ENCODE measurements around the gene MLXIPL.
A peak's percentile ranks its signal among the peaks of the same experiment; 100 is the strongest.

MLXIPL gene

DNA sequence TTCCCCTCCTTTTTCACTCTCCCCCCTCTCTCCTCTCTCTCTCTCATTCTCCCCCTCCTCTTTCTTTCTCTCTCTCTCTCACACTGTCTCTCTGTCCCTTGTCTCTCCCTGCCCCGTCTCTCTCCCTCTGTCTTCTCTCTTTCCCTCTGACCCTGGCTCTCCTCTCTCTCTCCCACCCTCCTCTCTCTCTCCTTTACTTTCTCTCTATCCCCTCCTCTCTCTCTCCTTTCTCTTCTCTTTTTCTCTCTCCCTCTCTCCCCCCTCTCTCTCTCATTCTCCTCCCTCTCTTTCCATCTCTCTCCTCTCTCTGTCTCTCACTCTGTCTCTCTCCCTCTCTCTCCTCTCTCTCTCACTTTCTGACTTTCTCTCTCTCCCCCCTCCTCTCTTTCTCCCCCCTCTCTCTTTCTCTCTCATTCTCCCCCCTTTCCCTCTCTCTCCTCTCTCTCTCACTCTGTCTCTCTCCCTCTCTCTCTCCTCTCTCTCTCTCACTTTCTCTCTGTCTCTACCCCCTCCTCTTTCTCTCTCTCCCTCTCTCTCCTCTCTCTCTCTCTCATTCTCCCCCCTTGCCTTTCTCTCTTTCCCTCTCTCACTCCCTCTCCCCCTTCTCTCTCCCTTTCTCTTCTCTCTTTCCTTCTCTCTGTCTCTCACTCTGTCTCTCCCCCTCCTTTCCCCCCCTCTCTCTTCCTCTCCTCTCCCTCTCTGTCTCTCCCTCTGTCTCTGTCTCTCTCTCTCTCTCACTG, 24.4 kb upstream of the MLXIPL start:
- DNase-seq (ENCODE audit: low read depth, low spot score): no peak
- no peak overlapping the region for H3K9ac ChIP-seq (ENCODE audit: insufficient read length)
- no peak for TF ChIP-seq POLR2AphosphoS5 (IDR thresholded peaks at IDR 0.05; ENCODE audit: borderline replicate concordance, low read depth, low read length)
- no peak for TF ChIP-seq EZH2 (IDR thresholded peaks at IDR 0.05)
- TF ChIP-seq FOXP2 (optimal IDR thresholded peaks at IDR 0.05; ENCODE audit: control extremely low read depth, extremely low read length, insufficient read depth): no peak
- H3K9me3 ChIP-seq (ENCODE audit: low read depth, low read length): no peaks in the 10 kb centered on the region
- no peak overlapping the region for H3K27ac ChIP-seq
- H3K36me3 ChIP-seq (ENCODE audit: insufficient read depth, low read length): no peaks in the 10 kb centered on the region
- H3K4me3 ChIP-seq: peak overlapping the region; percentile 69; the same call in 1 of the 2 replicates

DNA sequence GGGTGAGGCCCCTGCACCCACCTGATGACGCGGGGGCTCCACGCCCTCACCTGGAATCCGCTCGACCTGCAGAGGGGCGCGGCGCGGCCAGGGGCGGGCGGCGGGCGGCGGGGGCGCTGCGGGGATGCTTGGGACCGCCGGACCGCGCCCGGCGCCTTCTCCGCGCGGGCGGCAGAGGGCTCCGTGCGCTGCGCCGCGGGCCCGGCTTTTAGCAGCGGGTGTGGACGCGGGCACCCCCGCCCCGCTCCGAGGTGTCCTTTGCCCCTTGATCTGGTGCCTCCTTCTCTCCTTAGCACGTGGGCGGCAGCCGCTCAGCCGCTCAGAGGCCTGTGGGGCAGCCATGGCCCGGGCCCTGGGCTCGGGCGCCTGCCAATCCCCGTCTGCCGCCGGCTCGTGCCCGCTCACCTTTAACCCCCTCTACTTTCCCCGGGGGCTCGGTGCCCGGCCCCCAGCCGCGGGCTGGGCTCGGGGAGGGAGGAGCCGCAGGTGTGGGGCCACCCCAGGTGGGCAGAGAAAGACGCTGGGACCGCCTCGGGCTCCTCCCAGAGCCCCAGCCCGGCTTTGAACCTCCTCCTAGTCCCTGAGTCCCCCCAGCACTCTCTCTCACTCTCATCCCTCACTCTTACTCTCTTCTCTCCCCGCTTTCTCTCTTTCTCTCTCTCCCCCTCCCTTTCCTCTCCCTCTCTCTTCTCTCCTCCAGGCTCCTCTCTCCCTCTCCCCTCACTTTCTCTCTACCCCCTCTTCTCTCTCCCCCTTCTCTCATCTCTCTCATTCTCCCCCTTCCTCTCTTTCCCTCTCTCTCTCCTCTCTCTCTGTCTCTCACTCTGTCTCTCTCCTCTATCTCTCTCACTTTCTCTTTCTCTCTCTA, 23.6 kb upstream of the MLXIPL start:
- H3K9ac ChIP-seq (ENCODE audit: insufficient read length): peak overlapping the region; percentile 32
- no peak overlapping the region for H3K27ac ChIP-seq
- no peaks in the 10 kb centered on the region for H3K9me3 ChIP-seq (ENCODE audit: low read depth, low read length)
- no peaks in the 10 kb centered on the region for H3K36me3 ChIP-seq (ENCODE audit: insufficient read depth, low read length)
- TF ChIP-seq EZH2 (IDR thresholded peaks at IDR 0.05): no peak
- DNase-seq (ENCODE audit: low read depth, low spot score): no peak
- H3K4me3 ChIP-seq: peak overlapping the region; percentile 69

DNA sequence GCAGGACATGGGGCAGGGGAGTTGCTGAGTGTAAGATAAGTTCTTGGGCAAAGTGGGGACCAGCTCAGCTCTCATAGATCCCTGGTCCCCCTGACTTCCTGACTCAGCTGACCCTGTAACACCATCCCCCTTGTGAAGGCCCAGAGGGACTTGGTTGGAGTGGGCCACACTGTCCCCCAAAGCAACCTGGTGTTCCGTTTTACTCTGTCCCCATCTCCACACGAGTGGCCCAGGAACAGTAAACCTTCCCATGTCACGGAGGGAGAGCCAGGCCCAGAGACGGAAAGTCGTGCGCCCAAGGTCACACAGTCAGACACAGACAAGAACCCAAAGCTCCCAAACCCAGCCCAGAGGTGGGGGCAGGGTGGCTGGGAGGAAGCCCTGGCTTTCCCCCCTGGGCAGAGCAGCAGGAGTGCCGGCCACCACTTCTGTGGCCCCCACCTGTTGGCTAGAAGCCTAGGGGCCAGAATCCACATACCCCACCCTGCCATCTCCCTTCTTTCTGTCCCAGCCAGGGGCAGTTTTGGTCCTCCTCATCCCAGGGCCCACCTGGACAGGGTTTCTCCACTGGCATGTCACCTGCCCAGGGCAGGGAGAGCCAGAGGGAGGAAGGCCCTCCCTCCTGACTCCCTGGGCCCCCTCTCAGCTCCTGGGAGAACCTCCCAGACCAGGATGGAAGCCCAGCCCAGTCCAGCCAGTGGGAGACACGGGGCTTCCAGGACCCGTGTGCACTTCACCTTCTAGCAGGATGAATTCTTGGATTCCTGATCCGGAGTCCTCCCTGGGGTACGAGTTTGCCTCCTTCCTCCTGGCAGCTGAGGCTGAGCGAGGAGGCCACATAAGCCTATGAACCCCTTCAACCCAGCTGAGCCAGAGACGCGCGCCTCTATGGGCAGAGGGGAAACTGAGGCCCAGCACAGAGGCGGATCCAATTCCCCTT, 22.7 kb upstream of the MLXIPL start:
- Histone ChIP-seq H3K27ac (no peak overlapping the region), H3K36me3 (ENCODE audit: insufficient read depth, low read length) (no peaks in the 10 kb centered on the region), H3K4me3 (no peak overlapping the region), H3K9me3 (ENCODE audit: low read depth, low read length) (no peaks in the 10 kb centered on the region), H3K9ac (ENCODE audit: insufficient read length) (no peak overlapping the region)
- TF ChIP-seq POLR2AphosphoS5 (IDR thresholded peaks at IDR 0.05; ENCODE audit: borderline replicate concordance, low read depth, low read length) (no peak), FOXP2 (optimal IDR thresholded peaks at IDR 0.05; ENCODE audit: control extremely low read depth, extremely low read length, insufficient read depth) (no peak), EZH2 (IDR thresholded peaks at IDR 0.05) (no peak)
- no peak for DNase-seq (ENCODE audit: low read depth, low spot score)

DNA sequence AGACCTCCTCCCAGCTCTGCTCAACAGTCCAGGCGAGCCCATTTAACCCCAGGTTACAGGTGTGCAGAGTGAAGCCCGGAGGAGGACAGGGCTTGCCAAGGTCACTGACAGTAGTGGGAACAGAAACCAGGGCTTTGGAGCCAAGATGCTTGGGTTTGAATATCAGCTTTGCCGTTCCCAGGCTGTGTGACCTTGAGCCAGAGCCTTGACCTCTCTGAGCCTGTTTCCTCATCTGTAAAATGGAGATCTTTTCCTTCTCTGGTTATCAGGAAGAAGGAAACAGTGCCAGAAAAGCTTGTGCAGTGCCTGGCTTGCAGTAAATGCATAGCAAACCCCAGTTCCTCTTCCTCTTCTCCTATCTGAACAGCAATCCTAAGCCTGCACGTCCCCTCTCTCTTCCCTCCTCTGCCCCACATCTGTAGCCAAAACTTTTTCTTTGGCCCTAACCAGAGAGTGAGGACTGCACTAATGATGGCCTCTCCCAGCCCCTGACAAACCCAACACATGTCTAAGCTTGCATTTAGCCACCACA, 21.4 kb upstream of the MLXIPL start:
- Histone ChIP-seq H3K36me3 (ENCODE audit: insufficient read depth, low read length) (no peaks in the 10 kb centered on the region), H3K27ac (no peak overlapping the region), H3K9me3 (ENCODE audit: low read depth, low read length) (no peaks in the 10 kb centered on the region), H3K9ac (ENCODE audit: insufficient read length) (no peak overlapping the region), H3K4me3 (no peak overlapping the region)
- TF ChIP-seq FOXP2 (optimal IDR thresholded peaks at IDR 0.05; ENCODE audit: control extremely low read depth, extremely low read length, insufficient read depth) (no peak), EZH2 (IDR thresholded peaks at IDR 0.05) (no peak), POLR2AphosphoS5 (IDR thresholded peaks at IDR 0.05; ENCODE audit: borderline replicate concordance, low read depth, low read length) (no peak)
- DNase-seq (ENCODE audit: low read depth, low spot score): no peak

DNA sequence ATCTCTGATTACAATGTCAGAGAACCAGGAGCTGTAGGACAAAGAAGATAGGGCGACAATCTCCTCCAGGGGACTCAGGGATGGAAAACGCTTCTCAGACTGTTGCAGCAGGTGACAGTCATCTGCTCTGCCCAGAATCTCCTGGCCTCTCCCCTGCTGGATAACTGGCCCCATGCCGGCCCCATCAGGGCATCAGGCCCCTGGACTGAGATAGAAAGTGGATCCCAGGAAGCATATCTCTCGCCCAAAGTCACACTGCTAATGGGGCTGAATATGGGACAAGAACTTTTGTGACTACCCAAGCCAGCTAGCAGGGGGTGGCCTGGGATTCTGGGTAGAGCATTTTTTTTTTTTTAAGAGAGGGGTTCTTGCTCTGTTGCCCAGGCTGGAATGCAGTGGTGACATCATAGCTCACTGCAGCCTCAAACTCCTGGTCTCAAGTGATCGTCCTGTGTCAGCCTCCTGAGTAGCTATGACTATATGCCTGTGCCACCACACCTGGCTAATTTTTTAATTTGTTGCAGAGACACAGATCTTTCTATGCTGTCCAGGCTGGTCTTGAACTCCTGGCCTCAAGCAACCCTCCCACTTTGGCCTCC, 20.5 kb upstream of the MLXIPL start:
- Histone ChIP-seq H3K4me3 (no peak overlapping the region), H3K9ac (ENCODE audit: insufficient read length) (no peak overlapping the region), H3K27ac (no peak overlapping the region), H3K36me3 (ENCODE audit: insufficient read depth, low read length) (no peaks in the 10 kb centered on the region), H3K9me3 (ENCODE audit: low read depth, low read length) (no peaks in the 10 kb centered on the region)
- DNase-seq (ENCODE audit: low read depth, low spot score): no peak
- no peak for TF ChIP-seq FOXP2 (optimal IDR thresholded peaks at IDR 0.05; ENCODE audit: control extremely low read depth, extremely low read length, insufficient read depth)
- no peak for TF ChIP-seq EZH2 (IDR thresholded peaks at IDR 0.05)
- TF ChIP-seq POLR2AphosphoS5 (IDR thresholded peaks at IDR 0.05; ENCODE audit: borderline replicate concordance, low read depth, low read length): no peak

DNA sequence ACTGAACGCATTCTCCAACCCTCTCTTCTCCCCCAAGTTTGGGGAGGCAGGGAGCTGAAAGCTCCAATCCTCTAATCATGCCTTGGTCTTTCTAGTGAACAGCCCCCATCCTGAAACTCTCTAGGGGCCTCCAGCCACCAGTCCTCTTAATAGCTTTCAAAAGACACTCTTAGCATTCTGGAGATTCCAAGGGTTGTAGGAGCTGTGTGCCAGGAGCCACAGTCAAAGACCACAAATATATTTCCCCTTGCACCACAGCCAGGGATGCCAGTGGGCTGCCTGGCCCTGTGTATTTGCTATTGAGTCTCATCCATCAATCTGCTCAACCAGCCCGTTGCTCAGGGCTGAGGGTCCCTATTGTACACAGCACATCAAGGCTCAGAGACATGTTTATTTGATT, 18.5 kb upstream of the MLXIPL start:
- Histone ChIP-seq H3K4me3 (no peak overlapping the region), H3K9me3 (ENCODE audit: low read depth, low read length) (no peaks in the 10 kb centered on the region), H3K27ac (no peak overlapping the region), H3K36me3 (ENCODE audit: insufficient read depth, low read length) (no peaks in the 10 kb centered on the region), H3K9ac (ENCODE audit: insufficient read length) (no peak overlapping the region)
- TF ChIP-seq FOXP2 (optimal IDR thresholded peaks at IDR 0.05; ENCODE audit: control extremely low read depth, extremely low read length, insufficient read depth) (no peak), POLR2AphosphoS5 (IDR thresholded peaks at IDR 0.05; ENCODE audit: borderline replicate concordance, low read depth, low read length) (no peak), EZH2 (IDR thresholded peaks at IDR 0.05) (no peak)
- no peak for DNase-seq (ENCODE audit: low read depth, low spot score)

DNA sequence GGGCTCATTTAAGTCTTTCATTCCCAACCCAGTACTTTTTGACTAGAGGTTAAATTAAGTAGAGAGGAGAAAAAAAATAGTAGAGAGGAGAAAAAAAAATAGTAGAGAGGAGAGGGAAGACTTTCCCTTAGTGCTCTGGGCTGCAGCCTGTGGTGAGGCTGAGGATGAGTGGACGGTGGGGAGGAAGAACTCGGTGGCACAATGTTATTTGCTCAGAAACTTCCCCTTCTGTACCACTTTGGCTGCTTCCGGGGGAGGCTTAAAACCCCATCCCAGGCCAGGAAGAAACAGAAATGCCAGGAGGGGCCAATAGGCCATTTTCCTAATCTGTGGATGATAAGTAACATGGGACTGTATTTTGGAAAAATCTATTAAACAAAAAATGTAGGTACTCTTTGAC, 14.6 kb upstream of the MLXIPL start:
- Histone ChIP-seq H3K9ac (ENCODE audit: insufficient read length) (no peak overlapping the region), H3K27ac (no peak overlapping the region), H3K9me3 (ENCODE audit: low read depth, low read length) (no peaks in the 10 kb centered on the region), H3K4me3 (no peak overlapping the region), H3K36me3 (ENCODE audit: insufficient read depth, low read length) (no peaks in the 10 kb centered on the region)
- TF ChIP-seq POLR2AphosphoS5 (IDR thresholded peaks at IDR 0.05; ENCODE audit: borderline replicate concordance, low read depth, low read length) (no peak), FOXP2 (optimal IDR thresholded peaks at IDR 0.05; ENCODE audit: control extremely low read depth, extremely low read length, insufficient read depth) (no peak), EZH2 (IDR thresholded peaks at IDR 0.05) (no peak)
- no peak for DNase-seq (ENCODE audit: low read depth, low spot score)
